GM21360 (cell line): ENCODE data around the gene GPC6.

ENCODE experiments used
- ATAC-seq: cut with Tn5 transposase; IDR thresholded peaks from one replicate; pipeline ENCODE4 v1.9.1; 2021; ENCODE audit warnings: mild to moderate bottlenecking, moderate library complexity; ENCODE audit not compliant: unreplicated experiment

The GPC6 gene

DNA sequence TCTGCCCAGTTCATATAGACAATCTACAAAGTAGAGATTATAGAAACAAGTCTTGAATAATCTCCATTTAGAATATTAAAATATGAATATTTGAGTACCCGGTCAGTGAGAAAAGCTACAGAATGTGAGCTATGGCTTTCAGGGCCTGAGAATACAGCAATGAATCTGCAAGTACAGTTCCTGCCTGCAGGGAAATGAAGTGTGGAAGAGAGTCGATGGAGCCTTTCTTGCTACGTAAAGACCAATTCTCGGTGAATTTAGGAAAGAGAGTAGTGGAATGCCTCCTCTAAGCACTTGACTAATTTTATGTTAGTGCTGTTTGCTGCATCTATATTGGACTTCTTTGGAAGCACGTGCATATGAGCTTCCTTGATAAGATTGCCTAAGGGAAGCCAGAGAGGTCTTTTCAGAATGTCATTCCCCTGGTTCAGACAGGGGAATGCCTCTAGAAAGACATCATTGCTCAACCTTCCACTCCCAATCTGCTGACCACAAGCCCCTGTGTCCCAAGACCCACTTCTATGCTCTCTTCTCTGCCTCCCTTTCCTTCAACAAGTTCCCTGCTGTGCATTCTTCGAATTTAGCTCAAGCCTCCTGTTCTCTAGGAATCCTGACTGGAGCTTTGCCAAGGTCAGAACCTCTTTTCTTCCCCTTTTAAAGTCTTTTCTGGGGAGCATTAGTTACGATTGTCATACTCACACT, 41.9 kb downstream of the GPC6 start:
- no peak for ATAC-seq

DNA sequence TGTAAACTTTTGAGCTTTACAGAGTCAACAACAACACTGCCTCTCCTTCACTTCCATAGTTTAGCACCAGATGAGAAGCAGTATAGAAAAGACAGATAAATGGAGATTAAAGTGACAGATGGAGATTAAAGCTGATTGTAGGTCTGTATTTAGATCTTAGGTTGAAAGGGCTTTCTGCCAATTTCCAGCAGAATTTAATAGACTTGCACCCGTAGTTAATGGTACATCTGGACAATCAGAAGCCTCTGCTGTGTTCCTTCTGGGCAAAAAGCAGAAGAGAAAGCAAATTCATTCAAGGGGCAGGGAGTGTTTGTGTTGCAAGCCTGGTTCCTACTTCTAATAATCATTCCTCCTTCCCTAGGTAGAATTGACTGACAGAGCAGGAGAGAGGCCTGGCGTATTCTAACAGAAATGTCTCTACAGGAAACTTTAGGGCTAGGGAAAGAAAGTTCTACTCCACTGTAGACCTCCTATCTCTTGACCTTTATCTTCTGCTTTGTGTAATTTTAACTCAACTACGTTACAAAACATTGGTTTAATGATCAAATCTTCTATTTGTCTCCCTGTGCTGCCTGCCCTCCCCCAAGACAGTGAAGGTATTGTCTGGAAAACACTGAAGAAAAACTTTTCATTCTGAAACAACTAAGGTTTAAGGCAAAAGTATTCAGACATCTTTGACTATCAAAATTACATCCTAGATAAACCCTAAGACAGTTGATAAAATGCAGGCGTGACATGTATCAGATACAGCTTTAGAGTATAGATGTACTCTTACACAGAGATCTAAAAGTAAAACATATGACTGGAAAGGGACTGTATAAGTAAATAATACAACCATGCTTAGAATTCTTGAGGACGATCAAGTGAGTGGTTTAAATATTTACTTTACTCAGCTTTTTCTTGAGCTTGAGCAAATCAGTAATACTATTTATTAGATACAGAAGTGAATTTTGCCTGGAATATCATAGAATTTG, 44.4 kb downstream of the GPC6 start:
- ATAC-seq = no peak

DNA sequence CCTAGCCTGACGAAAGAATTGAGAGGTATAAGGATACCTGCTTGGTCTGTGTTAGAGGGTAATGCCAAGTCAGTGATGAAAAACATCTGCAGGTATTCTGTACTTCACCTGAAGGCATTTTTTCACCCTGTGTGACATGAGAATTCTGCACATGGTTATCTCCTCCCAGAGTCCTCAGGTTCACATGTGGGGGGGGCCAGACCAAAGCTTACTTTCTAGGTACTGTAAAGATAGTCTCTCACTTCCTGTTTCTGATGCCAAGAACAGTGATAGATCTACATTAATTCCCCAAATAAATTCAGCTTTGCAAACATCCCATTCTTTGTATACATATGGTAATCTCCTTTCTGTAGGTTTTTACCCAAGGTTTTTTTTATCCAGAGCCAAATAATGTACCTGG, 53.4 kb downstream of the GPC6 start:
- ATAC-seq = no peak

DNA sequence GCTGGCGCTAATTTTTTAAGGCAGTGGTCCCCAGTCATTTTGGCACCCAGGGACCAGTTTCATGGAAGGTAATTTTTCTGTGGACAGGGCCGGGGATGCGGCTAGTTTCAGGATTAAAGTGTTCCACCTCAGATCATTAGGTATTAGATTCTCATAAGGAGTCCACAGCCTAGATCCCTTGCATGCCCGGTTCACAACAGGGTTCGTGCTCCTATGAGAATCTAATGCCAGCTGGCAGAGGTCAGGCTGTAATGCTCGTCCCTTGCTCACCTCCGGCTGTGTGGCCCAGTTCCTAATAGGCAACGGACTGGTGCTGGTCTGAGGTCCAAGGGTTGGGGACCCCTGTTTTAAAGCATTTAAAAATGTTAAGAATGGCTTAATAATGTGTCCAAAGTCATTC, 54.1 kb downstream of the GPC6 start:
- ATAC-seq = no peak

DNA sequence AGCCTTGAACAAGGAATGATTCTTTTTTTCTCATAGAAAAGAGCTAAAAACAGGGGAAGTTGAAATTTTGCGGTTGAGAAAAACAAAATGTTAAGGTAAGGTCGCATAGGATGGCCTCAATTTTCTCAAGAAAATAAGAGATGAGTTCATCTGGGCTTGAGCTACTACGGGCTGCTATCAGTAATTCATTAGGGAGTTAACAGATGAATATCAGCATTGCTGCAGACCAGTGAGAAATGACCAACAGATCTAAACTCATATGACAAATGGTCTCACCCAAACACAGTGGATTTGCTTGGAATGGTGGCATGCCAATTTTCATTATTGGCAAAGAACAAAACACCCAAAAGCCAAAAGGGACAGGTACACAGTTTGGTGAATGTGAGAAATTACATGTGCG, 56.6 kb downstream of the GPC6 start:
- no peak for ATAC-seq

DNA sequence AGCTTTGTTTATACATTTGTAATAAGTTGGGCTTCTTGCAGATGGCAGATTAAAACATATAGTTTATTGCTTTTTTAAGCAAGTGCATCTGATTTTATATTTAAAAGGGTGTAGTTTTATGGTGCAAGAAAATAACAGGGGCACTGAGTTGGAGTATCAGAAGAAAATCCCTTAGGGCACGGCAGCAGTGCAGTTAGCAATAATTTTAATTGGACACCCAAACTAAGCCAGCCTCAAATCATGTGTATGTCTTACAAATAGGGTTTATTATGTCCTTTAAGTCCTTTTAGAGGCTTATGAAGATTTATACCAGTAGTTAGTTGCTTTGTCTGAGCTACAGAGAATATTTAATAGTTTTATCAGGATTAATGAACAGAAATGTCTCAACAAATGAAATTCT, 57.5 kb downstream of the GPC6 start:
- ATAC-seq = no peak

DNA sequence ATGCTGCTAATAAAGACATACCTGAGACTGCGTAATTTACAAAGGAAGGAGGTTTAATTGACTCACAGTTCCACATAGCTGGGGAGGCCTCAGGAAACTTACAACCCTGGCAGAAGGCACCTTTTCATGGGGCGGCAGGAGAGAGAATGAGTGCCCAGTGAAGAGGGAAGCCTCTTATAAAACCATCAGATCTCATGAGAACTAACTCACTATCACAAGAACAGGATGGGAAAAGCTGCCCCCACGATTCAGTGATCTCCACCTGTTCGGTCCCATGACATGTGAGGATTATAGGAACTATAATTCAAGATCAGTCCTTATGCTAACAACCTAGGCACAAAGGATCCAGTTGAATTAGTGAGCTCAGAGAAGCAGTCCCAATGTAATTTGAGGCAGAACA, 59.4 kb downstream of the GPC6 start:
- ATAC-seq = no peak

DNA sequence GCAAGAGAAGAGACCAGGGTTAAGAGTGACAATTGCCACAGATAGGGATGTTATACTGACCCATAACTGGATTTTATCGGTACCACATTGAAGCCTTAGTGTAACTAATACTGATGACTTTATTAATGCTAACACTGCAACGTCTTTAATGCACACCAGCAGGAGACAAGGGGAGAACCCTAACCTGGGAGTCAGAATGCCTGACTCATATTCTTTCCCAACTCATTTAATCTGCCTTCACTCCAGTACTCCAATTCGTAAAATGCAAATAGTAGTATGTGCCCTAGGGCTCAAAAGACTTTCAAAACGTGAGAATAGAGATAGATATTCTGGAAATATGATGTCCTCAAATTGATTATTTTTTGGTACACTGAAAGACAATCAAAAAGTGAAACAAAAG, 62.4 kb downstream of the GPC6 start:
- ATAC-seq = no peak

DNA sequence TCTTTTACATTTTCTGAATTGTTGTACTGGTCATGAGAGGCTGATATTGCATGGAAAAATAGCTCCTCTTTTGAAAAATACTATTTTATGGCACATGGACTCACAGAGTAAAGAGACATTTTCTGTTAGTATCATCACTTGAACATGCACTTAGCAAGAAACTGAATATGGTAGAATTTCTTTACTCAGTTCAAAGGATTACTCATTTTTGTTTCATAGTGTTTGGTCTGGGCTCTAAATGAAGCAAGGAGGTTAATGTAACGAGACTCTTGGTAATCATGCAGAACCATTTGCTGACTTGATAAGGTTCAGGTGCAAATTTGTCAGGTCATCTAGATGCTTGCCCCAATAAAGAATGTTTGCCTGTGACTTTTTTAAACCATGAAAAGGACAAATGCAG, 63.2 kb downstream of the GPC6 start:
- ATAC-seq = no peak

DNA sequence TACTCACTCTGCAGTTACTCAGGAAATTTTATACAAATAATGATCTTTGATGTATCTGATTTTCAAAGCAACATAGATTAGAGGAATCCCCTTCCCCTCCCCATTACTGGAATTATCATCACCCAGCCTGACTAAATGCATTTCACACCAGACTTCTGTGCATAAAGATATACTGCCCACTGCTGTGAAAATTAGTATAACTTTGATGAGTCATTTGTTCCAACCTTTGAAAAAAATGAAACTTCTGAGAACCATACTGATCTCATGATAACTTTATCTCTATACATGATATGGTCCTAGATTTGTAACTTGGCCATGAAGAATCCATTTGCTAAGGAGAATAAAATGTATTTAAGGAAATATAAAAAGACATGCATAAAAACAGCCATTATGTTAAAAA, 63.9 kb downstream of the GPC6 start:
- ATAC-seq = no peak

DNA sequence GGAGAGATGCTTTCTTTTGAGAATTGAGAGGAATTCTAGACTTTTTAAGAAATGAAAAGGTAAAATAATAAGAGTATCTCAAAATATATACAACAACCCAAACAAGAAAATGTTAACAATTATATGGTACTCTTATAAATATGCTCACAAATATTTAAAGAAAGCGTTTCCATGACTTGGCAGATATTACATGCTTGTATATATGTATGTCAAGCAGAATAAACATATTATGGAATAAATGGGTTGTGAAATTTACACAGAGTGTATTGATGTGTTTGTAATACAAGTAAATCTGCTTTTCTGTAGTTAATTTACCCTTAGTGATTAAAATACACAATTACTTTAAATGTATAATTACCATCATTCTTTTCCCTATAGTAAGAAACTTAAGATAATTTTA, 65.8 kb downstream of the GPC6 start:
- ATAC-seq = no peak

DNA sequence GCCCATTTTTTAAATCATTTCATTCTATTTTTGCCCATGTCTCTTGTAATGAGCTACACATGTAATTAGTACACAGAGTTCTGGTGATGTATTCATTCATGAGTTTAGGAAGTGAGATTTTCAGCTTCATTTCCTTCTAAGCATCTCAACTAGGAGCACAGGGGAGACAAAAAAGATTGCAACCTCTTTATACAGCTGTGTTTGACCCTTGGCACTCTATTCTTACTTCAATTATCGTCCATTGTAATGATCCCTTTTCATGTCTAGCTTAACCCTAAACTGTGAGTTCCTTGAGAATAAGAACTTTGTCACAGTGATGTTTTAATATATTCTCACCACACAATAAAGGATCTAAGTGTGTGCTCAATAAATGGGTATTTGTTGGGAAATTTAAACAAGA, 67.1 kb downstream of the GPC6 start:
- no peak for ATAC-seq

DNA sequence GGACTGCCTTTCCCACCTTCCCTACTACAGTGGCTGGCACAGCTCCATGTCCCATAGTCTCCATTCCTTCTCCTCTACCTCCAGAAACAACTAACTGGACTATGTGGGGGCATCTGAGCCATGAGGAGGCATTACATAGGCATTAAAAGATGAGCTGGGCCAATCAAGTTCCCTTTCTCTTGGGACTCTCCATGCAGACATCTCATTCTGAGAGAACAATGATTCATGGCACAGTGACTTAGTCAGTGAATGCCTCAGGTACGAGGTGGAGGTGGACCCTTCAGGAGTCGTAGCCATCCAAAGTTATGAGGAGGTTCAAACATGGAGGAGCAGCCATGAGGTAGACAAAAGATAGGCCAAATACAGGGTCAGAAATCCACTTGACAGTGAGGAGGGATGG, 70.0 kb downstream of the GPC6 start:
- ATAC-seq = no peak

DNA sequence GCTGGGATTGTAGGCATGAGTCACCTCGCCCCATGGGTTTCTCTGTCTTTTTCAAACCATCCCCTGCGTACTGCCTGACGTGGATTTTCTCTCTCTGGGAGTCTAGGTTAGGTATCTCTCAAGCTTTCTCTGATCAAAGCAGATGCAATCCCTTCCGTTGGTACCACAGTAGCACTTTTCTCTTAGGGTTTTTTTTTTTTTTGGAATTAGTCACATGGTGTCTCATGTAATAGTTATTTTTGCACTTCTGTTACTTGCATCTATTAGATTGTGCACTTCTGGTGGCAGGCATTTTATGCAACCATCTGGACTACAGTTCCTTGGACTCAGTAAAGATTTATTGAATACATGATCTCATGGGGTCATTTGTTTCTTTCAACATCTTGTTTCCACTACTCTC, 72.1 kb downstream of the GPC6 start:
- ATAC-seq = no peak

DNA sequence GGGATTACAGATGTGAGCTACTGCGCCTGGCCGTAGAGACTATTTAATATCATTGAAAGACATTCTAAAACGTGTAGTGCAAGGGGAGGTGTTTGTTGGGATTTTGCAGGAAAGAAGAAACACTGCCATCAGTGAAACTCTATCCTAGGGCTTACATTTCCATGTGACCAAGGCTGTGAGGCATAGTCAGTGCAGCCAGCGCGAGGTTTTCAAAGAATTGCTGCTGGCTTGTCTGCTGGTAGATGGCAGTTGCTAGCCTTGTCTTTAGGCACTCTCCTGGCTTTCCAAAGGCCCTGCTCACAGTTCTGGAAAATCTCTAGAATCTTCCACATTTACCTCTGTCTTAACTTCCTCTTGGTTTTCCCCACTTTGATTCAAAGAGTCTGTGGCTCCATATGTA, 77.5 kb downstream of the GPC6 start:
- no peak for ATAC-seq

DNA sequence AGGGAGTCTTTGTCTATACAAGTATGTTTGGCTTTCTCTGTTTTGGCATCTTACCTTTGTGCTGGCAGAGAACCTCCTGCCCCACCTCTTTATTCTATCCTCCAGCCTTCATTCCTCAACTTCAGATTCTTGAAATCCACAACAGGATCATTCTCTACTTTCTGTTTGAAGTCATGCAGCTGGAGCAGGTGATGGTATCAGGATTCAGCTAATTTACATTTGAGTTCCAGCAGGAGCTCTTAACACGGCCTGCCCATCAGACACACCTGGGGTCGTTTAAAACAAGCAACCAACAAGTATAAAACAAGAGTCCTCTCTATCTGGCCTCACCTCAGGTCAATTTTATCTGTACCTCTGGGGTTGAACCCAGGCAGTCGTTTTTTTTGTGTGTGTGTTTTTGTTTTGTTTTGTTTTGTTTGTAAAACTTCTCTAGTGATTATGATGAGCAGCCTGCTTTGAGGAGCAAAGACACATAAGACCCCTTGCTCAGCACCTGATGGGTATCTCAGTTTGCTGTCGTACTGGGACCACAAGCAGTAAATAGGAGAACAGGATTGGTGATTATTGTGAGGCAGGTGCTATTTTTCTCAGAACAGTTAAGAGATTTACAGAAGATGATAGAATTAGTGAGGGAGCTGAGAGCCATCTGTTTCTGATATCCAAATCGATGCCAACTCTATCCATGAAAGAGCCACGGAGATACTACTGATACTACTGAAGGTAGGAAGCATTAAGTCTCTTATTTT, 78.4 kb downstream of the GPC6 start:
- ATAC-seq = no peak

DNA sequence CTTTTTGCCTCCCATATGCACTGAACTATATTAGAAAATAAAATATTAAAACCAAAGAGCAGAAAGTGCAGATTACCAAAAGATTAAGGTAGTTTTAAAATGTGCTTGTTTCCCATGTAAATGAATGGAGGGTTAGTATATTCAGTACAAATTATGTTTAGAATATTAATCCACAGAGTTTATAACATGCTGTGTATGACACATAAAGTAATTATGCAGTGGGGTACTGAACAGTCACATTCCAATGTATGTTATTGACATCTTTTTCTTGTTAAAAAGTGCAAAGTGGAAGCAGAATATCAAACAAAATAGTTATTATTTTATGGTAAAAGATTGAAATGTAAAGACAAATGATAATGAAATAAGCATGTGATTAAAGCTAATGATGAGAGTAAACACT, 79.3 kb downstream of the GPC6 start:
- ATAC-seq = no peak

DNA sequence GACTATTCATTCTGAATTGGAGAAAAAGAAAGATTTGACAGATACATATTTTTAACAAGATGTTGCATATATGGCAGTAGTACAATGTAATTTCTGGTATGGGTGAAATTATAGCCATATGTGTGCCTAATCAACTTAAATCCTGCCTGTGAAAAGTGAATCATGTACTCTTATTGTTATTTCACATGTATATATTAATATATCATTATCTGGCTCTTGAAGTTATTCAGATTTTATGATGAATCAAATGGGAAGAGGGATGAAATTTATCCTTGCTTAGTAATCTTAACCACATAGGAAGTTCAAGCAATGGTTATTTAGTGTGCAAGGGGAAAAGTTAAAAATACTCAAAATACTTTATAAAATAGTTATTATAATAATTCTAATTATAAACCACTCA, 80.5 kb downstream of the GPC6 start:
- ATAC-seq = no peak

DNA sequence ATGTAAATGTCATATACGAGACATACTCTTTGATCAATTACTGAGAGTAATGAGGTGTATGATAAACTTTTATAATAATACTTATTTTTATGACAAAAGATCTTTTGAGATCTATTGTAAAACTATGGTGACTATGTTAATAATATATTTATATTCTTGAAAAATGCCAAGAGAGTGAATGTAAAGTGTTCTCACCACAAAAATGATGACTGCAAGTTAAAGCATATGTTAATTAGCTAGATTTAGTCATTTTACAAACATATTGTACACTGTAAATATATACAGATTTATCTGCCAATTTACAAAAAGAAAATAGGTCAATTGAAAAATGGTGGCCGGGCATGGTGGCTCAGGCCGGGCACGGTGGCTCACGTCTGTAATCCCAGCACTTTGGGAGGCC, 81.0 kb downstream of the GPC6 start:
- ATAC-seq = no peak

DNA sequence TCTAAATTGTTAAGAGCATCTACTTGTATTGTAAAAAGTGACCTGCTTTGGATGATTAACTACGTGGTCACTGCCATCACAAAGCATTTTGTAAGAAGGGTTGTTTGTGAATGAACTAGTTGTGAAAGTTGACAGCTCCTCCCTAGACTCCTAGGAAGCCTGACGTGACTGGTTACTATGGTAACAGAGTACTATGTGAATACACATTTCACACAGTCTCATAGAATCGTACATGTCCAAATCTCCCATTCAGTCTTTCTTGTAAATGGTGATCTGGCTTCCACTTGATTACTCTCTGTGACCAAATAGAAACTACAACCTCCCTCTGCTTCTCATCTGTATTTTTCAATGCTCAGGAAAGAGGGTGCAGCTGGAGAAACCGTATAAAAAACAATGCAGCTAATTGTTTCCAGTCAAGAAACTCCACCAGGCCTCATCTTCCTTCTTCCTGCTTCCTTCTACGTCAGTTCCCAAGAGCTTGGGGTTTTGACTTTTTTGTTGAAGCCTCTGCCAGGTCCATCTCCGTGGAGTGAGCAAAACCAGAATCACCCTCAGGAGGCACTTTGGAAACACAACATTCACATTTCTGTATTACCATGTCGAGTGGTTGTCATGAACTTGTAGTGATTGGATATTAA, 83.4 kb downstream of the GPC6 start:
- ATAC-seq = no peak

DNA sequence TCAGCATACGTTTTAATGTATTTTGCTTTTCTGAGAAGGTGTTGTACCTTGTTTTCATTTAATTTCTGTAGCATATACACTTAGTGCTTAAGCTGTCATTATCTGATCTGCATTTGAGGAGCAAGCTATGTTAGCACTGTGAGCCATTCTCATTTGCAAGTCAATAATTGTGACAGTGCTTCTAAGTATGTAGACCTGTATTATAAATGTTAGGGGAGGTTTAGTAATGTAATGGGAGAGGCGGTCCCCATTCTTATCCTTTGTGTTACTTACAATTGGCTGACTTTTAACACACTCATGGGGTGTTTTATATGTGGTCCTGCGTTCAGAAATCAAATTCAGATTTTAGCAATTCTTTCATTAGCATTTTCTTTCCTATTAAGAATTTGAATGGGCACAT, 90.2 kb downstream of the GPC6 start:
- ATAC-seq = no peak
